Measurements from ENCODE around the gene CXCL9.

Gene CXCL9

GRCh38 chr4:76036855-76037254, 29.5 kb upstream of the CXCL9 start:
- Histone ChIP-seq H3K4me2 (ENCODE audit: low read depth, low read length, poor library complexity, severe bottlenecking) (no peak overlapping the region), H3K36me3 (ENCODE audit: insufficient read depth, low read length) (no peaks in the 10 kb centered on the region), H2AFZ (ENCODE audit: low read length) (no peak overlapping the region), H3F3A (ENCODE audit: low read depth) (no peaks in the 10 kb centered on the region), H3K79me2 (ENCODE audit: insufficient read depth, low read length) (no peaks in the 10 kb centered on the region), H3K4me1 (ENCODE audit: insufficient read depth, low read length, poor library complexity, severe bottlenecking) (no peaks in the 10 kb centered on the region), H3K9ac (ENCODE audit: low read depth, low read length, poor library complexity, severe bottlenecking) (no peak overlapping the region), H3K4me3 (ENCODE audit: low read length, poor library complexity, severe bottlenecking) (no peak overlapping the region), H3K27me3 (ENCODE audit: insufficient read depth, low read length, poor library complexity, severe bottlenecking) (no peaks in the 10 kb centered on the region), H3K9me3 (ENCODE audit: insufficient read depth, low read depth, low read length) (no peaks in the 10 kb centered on the region), H3K9me2 (replicated peaks; ENCODE audit: low read depth, low read length) (no peaks in the 10 kb centered on the region), H4K20me1 (ENCODE audit: insufficient read depth, low read length, poor library complexity, severe bottlenecking) (no peaks in the 10 kb centered on the region)
- no peak for TF ChIP-seq EZH2phosphoT487 (IDR thresholded peaks at IDR 0.05; ENCODE audit: borderline replicate concordance)
- TF ChIP-seq CTCF (conservative IDR thresholded peaks at IDR 0.05; ENCODE audit: low read length), result no peak

GRCh38 chr4:76035799-76036380, 28.6 kb upstream of the CXCL9 start, which contains the start of gene CXCL11:
TSS of gene CXCL11 (minus strand) at chr4:76036070. CDS start at chr4:76035987, 83 bp downstream.
- no peak within 1 kb of the TSS for H3K4me3 ChIP-seq (ENCODE audit: low read length, poor library complexity, severe bottlenecking)
- H3K9ac ChIP-seq (ENCODE audit: low read depth, low read length, poor library complexity, severe bottlenecking), result no peak within 1 kb of the TSS
- no peaks in the 10 kb centered on the region for H3F3A ChIP-seq (ENCODE audit: low read depth)
- H3K27me3 ChIP-seq (ENCODE audit: insufficient read depth, low read length, poor library complexity, severe bottlenecking), result no peaks in the 10 kb centered on the region
- H3K4me1 ChIP-seq (ENCODE audit: insufficient read depth, low read length, poor library complexity, severe bottlenecking), result no peaks in the 10 kb centered on the region
- no peaks in the 10 kb centered on the region for H3K9me3 ChIP-seq (ENCODE audit: insufficient read depth, low read depth, low read length)
- no peaks in the 10 kb centered on the region for H3K36me3 ChIP-seq (ENCODE audit: insufficient read depth, low read length)
- H3K9me2 ChIP-seq (replicated peaks; ENCODE audit: low read depth, low read length), result no peaks in the 10 kb centered on the region
- TF ChIP-seq CTCF (conservative IDR thresholded peaks at IDR 0.05; ENCODE audit: low read length) (no peak), EZH2phosphoT487 (IDR thresholded peaks at IDR 0.05; ENCODE audit: borderline replicate concordance) (no peak)
- H3K79me2 ChIP-seq (ENCODE audit: insufficient read depth, low read length), result no peaks in the 10 kb centered on the region
- H3K4me2 ChIP-seq (ENCODE audit: low read depth, low read length, poor library complexity, severe bottlenecking), result no peak within 1 kb of the TSS
- no peaks in the 10 kb centered on the region for H4K20me1 ChIP-seq (ENCODE audit: insufficient read depth, low read length, poor library complexity, severe bottlenecking)
- no peak within 1 kb of the TSS for H2AFZ ChIP-seq (ENCODE audit: low read length)

GRCh38 chr4:76035141-76035540, 27.8 kb upstream of the CXCL9 start:
- Histone ChIP-seq H3K4me1 (ENCODE audit: insufficient read depth, low read length, poor library complexity, severe bottlenecking) (no peaks in the 10 kb centered on the region), H3K4me3 (ENCODE audit: low read length, poor library complexity, severe bottlenecking) (no peak overlapping the region), H3K36me3 (ENCODE audit: insufficient read depth, low read length) (no peaks in the 10 kb centered on the region), H3K27me3 (ENCODE audit: insufficient read depth, low read length, poor library complexity, severe bottlenecking) (no peaks in the 10 kb centered on the region), H3K9me2 (replicated peaks; ENCODE audit: low read depth, low read length) (no peaks in the 10 kb centered on the region), H3K4me2 (ENCODE audit: low read depth, low read length, poor library complexity, severe bottlenecking) (no peak overlapping the region), H3K9ac (ENCODE audit: low read depth, low read length, poor library complexity, severe bottlenecking) (no peak overlapping the region), H3K9me3 (ENCODE audit: insufficient read depth, low read depth, low read length) (no peaks in the 10 kb centered on the region), H2AFZ (ENCODE audit: low read length) (no peak overlapping the region), H3F3A (ENCODE audit: low read depth) (no peaks in the 10 kb centered on the region), H4K20me1 (ENCODE audit: insufficient read depth, low read length, poor library complexity, severe bottlenecking) (no peaks in the 10 kb centered on the region), H3K79me2 (ENCODE audit: insufficient read depth, low read length) (no peaks in the 10 kb centered on the region)
- TF ChIP-seq CTCF (conservative IDR thresholded peaks at IDR 0.05; ENCODE audit: low read length), result no peak
- TF ChIP-seq EZH2phosphoT487 (IDR thresholded peaks at IDR 0.05; ENCODE audit: borderline replicate concordance), result no peak

Measured in Loucy (cell line).